Activated CD8-positive, alpha-beta memory T cell treated with anti-CD3 and anti-CD28 coated beads, Interleukin-2, amount 10 ng/mL, durations not matched to agents 7 days and 5 days (primary cell): ENCODE measurements around the gene PLRG1. TPM values are rescaled to one million over a fixed set of nuclear protein-coding genes. Genes with fewer than 3 reads are reported as not detected.
A peak's percentile ranks its signal among the peaks of the same experiment; 100 is the strongest.

Experiments
- ATAC-seq: fragments of 150-1000 bp; cut with Tn5 transposase; one replicate; pipeline ENCODE4 v1.10.0; 2021; ENCODE audit warnings: moderate library complexity
- CTCF ChIA-PET: fragments of 350-600 bp; sonication (Branson Sonifier 250); formaldehyde crosslinking; loops from one replicate; lab custom pipeline; 2021; ENCODE audit warnings: antibody characterized with exemption; lab: Charles Lee
- DNase-seq: peaks from one replicate; pipeline ENCODE4 v3.0.0-alpha.2; 2020
- H3K27ac Mint-ChIP-seq: one replicate; pipeline ENCODE4 v1.8.0; 2021; ENCODE audit warnings: mild to moderate bottlenecking, mixed read lengths
- H3K27me3 Mint-ChIP-seq: one replicate; pipeline ENCODE4 v1.8.0; 2021; ENCODE audit warnings: mixed read lengths
- H3K36me3 Mint-ChIP-seq: one replicate; pipeline ENCODE4 v1.8.0; 2021; ENCODE audit warnings: mild to moderate bottlenecking, mixed read lengths
- H3K4me1 Mint-ChIP-seq: one replicate; pipeline ENCODE4 v1.8.0; 2021; ENCODE audit warnings: mixed read lengths
- H3K4me3 Mint-ChIP-seq: one replicate; pipeline ENCODE4 v1.8.0; 2021; ENCODE audit warnings: mild to moderate bottlenecking, moderate library complexity, mixed read lengths
- H3K9me3 Mint-ChIP-seq: one replicate; pipeline ENCODE4 v1.8.0; 2022; ENCODE audit warnings: low read depth, mixed read lengths
- total RNA-seq, 2 experiments: library from RNA; stranded (reverse); gene quantifications; one replicate each; pipeline ENCODE4 v1.2.3, GENCODE V29; 2021

The PLRG1 gene
- total RNA-seq, 2 experiments from 2014 or later = 64.0 to 91.8 TPM

- H3K27me3 Mint-ChIP-seq = peaks cover 83% of the 10 kb centered on the region
- H3K4me3 Mint-ChIP-seq = peak overlapping the region; percentile 40
- no peak for DNase-seq
- CTCF ChIA-PET = no interaction called here
- ATAC-seq = no peak
- H3K9me3 Mint-ChIP-seq = no peaks in the 10 kb centered on the region
- no peaks in the 10 kb centered on the region for H3K36me3 Mint-ChIP-seq
- H3K4me1 Mint-ChIP-seq = peaks cover 21% of the 10 kb centered on the region
- no peak overlapping the region for H3K27ac Mint-ChIP-seq
These were observed 57.9 kb downstream of the PLRG1 start for GRCh38 chr4:154492288-154492687.

DNA sequence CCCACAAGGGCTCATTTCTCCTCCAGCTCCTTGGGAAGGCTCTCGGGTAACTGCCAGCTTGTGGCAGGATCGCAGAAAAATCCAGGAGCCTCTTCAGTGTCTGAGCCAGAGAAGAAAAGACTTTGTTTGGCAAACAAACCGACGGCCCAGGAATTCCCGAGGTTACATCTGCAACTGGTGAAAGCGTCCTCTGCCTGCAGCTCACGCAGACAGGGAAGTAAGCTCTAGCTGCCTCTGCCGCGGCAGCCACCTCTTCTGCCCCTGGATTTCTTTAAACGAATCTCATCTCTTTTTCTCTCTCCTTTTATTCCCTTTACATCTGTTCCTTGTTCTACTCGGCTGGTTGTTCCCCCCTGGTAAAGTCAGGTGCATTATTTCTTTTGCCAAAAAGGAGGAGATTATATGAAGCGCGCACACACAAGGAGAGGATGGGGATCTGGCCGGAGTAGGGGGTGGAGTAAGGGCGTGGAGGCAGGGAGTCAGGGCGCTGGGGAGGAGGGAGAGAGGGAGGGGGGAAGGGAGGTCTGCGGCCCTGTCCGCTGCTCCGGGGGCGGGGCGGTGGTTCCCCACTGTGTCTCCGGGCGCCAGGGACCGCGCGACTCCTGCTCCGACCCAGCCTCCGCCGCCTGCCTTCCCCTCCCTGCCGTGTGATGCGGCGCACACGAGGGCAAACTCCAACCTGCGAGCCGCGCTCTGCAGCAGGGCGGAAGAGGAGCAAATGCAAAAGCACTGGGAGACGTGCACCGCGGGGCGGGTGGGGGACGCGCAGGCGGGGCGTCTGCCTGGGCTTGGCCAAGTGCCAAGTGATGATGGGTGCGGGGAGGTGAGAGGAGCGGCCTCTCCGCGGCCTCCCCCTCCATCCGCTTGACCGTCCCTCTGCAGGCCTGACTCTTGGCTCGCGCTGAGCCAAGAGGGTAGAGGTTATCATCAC lies 58.6 kb downstream of the PLRG1 start, which contains the start of gene DCHS2:
Gene DCHS2, minus strand, starts transcription at position 459 of the 931 bp plus-strand sequence. Its CDS starts 444 bp downstream, at position 15.
- DNase-seq = no peak
- ATAC-seq = peak; percentile 63
- Mint-ChIP-seq H3K4me3 (peak within 1 kb of the TSS; percentile 40), H3K9me3 (no peaks in the 10 kb centered on the region), H3K4me1 (peaks cover 21% of the 10 kb centered on the region), H3K27ac (no peak within 1 kb of the TSS), H3K36me3 (no peaks in the 10 kb centered on the region), H3K27me3 (peaks cover 81% of the 10 kb centered on the region)
- CTCF ChIA-PET = no interaction called here

- Mint-ChIP-seq H3K27ac (no peak overlapping the region), H3K27me3 (peaks cover 74% of the 10 kb centered on the region), H3K36me3 (no peaks in the 10 kb centered on the region)
These were observed 59.4 kb downstream of the PLRG1 start for GRCh38 chr4:154490583-154491340.

GRCh38 chr4:154490234-154490582 lies 60.0 kb downstream of the PLRG1 start:
- peaks cover 71% of the 10 kb centered on the region for H3K27me3 Mint-ChIP-seq
- H3K4me3 Mint-ChIP-seq = no peak overlapping the region
- DNase-seq = no peak
- ATAC-seq = no peak
- CTCF ChIA-PET = no interaction called here
- peaks cover 21% of the 10 kb centered on the region for H3K4me1 Mint-ChIP-seq
- H3K27ac Mint-ChIP-seq = no peak overlapping the region
- no peaks in the 10 kb centered on the region for H3K9me3 Mint-ChIP-seq
- no peaks in the 10 kb centered on the region for H3K36me3 Mint-ChIP-seq

More at GRCh38 chr4:154490583-154491340, 59.4 kb downstream of the PLRG1 start:
- CTCF ChIA-PET = no interaction called here
- Mint-ChIP-seq H3K9me3 (no peaks in the 10 kb centered on the region), H3K4me3 (peak overlapping the region; percentile 34), H3K4me1 (peaks cover 21% of the 10 kb centered on the region)
- DNase-seq (peak; percentile 44), ATAC-seq (peak; percentile 52)

DNA sequence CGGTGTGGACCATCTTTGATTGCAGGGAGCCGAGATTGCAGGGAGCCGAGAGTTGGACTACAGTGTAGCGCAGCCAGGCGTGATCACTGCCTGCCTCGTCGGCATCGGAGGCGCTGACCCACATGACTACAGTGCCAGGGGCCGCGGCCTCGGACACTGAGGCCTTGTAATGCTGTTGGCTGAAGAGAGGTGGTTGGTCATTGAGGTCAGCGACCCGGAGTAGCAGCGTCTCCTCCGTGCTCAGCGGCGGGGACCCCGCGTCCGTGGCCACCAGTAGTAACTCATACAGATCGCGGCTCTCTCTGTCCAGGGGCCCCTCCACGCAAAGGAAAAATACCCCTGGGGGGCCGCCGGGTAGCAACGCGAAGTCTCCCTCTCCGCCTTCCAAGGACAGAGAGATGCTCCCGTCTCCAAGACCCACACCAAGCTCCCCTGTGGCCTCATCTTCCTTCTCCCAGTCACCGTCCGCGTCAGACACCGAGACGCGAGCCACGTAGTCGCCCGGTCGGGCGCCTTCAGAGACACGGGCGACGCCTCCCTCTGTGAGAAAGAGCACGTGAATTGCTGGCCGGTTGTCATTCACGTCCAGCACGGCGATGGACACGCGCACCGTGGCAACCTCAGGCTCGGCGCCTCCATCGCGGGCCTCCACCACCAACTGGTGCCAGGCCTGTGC lies 60.5 kb downstream of the PLRG1 start:
- no peaks in the 10 kb centered on the region for H3K9me3 Mint-ChIP-seq
- DNase-seq (no peak), ATAC-seq (no peak)
- H3K36me3 Mint-ChIP-seq = no peaks in the 10 kb centered on the region
- H3K27ac Mint-ChIP-seq = no peak overlapping the region
- peaks cover 70% of the 10 kb centered on the region for H3K27me3 Mint-ChIP-seq
- H3K4me3 Mint-ChIP-seq = no peak overlapping the region
- H3K4me1 Mint-ChIP-seq = peaks cover 21% of the 10 kb centered on the region
- CTCF ChIA-PET = no interaction called here

- CTCF ChIA-PET = no interaction called here
- Mint-ChIP-seq H3K27me3 (peaks cover 46% of the 10 kb centered on the region), H3K36me3 (no peaks in the 10 kb centered on the region), H3K9me3 (no peaks in the 10 kb centered on the region), H3K4me1 (peaks cover 17% of the 10 kb centered on the region), H3K4me3 (no peak overlapping the region), H3K27ac (no peak overlapping the region)
- ATAC-seq (no peak), DNase-seq (no peak)
These were observed 63.1 kb downstream of the PLRG1 start for GRCh38 chr4:154487145-154487544.

- no peaks in the 10 kb centered on the region for H3K36me3 Mint-ChIP-seq
- H3K9me3 Mint-ChIP-seq = no peaks in the 10 kb centered on the region
- H3K4me1 Mint-ChIP-seq = peaks cover 3% of the 10 kb centered on the region
- no peak for ATAC-seq
- no peak overlapping the region for H3K27ac Mint-ChIP-seq
- H3K27me3 Mint-ChIP-seq = peaks cover 28% of the 10 kb centered on the region
- H3K4me3 Mint-ChIP-seq = no peak overlapping the region
- CTCF ChIA-PET = no interaction called here
- DNase-seq = no peak
These were observed 65.0 kb downstream of the PLRG1 start for GRCh38 chr4:154485127-154485773.

Other genes starting within 250 kb of the PLRG1 start
- gene DCHS2, start 58.6 kb downstream of the PLRG1 start, total RNA-seq = not detected
- gene FGB, start 12.6 kb upstream of the PLRG1 start, total RNA-seq = not detected
- gene FGA, start 40.3 kb upstream of the PLRG1 start, total RNA-seq = not detected
- not detected for gene FGG, start 62.3 kb upstream of the PLRG1 start, total RNA-seq
- not detected for gene LRAT, start 193.6 kb upstream of the PLRG1 start, total RNA-seq
- not detected for gene RBM46, start 230.9 kb upstream of the PLRG1 start, total RNA-seq